Measurements from ENCODE around the gene KCNG2.

The KCNG2 gene

GRCh38 chr18:79852561-79853302 lies 55.0 kb downstream of the KCNG2 start:
- Histone ChIP-seq H3K4me1 (ENCODE audit: control insufficient read depth, insufficient read depth, low read length, poor library complexity, severe bottlenecking) (no peaks in the 10 kb centered on the region), H3K4me3 (ENCODE audit: insufficient read depth, low read depth, low read length, poor library complexity, severe bottlenecking) (no peak overlapping the region), H3K9me3 (ENCODE audit: control insufficient read depth, low read length) (no peaks in the 10 kb centered on the region), H3K27ac (ENCODE audit: insufficient read depth, low read length, poor library complexity, severe bottlenecking) (no peak overlapping the region), H3K27me3 (replicated peaks; ENCODE audit: control insufficient read depth, insufficient read depth, low read length, poor library complexity, severe bottlenecking) (no peaks in the 10 kb centered on the region), H3K36me3 (ENCODE audit: control insufficient read depth, insufficient read depth, low read length) (no peaks in the 10 kb centered on the region)
- DNase-seq = no peak

GRCh38 chr18:79853303-79853992 lies 55.7 kb downstream of the KCNG2 start:
- no peak for DNase-seq
- Histone ChIP-seq H3K27ac (ENCODE audit: insufficient read depth, low read length, poor library complexity, severe bottlenecking) (no peak overlapping the region), H3K27me3 (replicated peaks; ENCODE audit: control insufficient read depth, insufficient read depth, low read length, poor library complexity, severe bottlenecking) (no peaks in the 10 kb centered on the region), H3K9me3 (ENCODE audit: control insufficient read depth, low read length) (no peaks in the 10 kb centered on the region), H3K36me3 (ENCODE audit: control insufficient read depth, insufficient read depth, low read length) (no peaks in the 10 kb centered on the region), H3K4me3 (ENCODE audit: insufficient read depth, low read depth, low read length, poor library complexity, severe bottlenecking) (no peak overlapping the region), H3K4me1 (ENCODE audit: control insufficient read depth, insufficient read depth, low read length, poor library complexity, severe bottlenecking) (no peaks in the 10 kb centered on the region)

- DNase-seq = no peak
- no peak overlapping the region for H3K4me3 ChIP-seq (ENCODE audit: insufficient read depth, low read depth, low read length, poor library complexity, severe bottlenecking)
- no peaks in the 10 kb centered on the region for H3K9me3 ChIP-seq (ENCODE audit: control insufficient read depth, low read length)
- H3K27me3 ChIP-seq (replicated peaks; ENCODE audit: control insufficient read depth, insufficient read depth, low read length, poor library complexity, severe bottlenecking) = no peaks in the 10 kb centered on the region
- H3K36me3 ChIP-seq (ENCODE audit: control insufficient read depth, insufficient read depth, low read length) = no peaks in the 10 kb centered on the region
- no peaks in the 10 kb centered on the region for H3K4me1 ChIP-seq (ENCODE audit: control insufficient read depth, insufficient read depth, low read length, poor library complexity, severe bottlenecking)
- no peak overlapping the region for H3K27ac ChIP-seq (ENCODE audit: insufficient read depth, low read length, poor library complexity, severe bottlenecking)
Observed at GRCh38 chr18:79853993-79854364, 56.2 kb downstream of the KCNG2 start.

GRCh38 chr18:79855147-79855933 lies 57.6 kb downstream of the KCNG2 start:
- DNase-seq = no peak
- H3K36me3 ChIP-seq (ENCODE audit: control insufficient read depth, insufficient read depth, low read length) = no peaks in the 10 kb centered on the region
- H3K4me1 ChIP-seq (ENCODE audit: control insufficient read depth, insufficient read depth, low read length, poor library complexity, severe bottlenecking) = no peaks in the 10 kb centered on the region
- H3K4me3 ChIP-seq (ENCODE audit: insufficient read depth, low read depth, low read length, poor library complexity, severe bottlenecking) = no peak overlapping the region
- H3K27me3 ChIP-seq (replicated peaks; ENCODE audit: control insufficient read depth, insufficient read depth, low read length, poor library complexity, severe bottlenecking) = no peaks in the 10 kb centered on the region
- no peak overlapping the region for H3K27ac ChIP-seq (ENCODE audit: insufficient read depth, low read length, poor library complexity, severe bottlenecking)
- H3K9me3 ChIP-seq (ENCODE audit: control insufficient read depth, low read length) = no peaks in the 10 kb centered on the region

GRCh38 chr18:79856119-79857007 lies 58.6 kb downstream of the KCNG2 start:
- H3K36me3 ChIP-seq (ENCODE audit: control insufficient read depth, insufficient read depth, low read length) = no peaks in the 10 kb centered on the region
- no peaks in the 10 kb centered on the region for H3K27me3 ChIP-seq (replicated peaks; ENCODE audit: control insufficient read depth, insufficient read depth, low read length, poor library complexity, severe bottlenecking)
- no peak overlapping the region for H3K27ac ChIP-seq (ENCODE audit: insufficient read depth, low read length, poor library complexity, severe bottlenecking)
- H3K4me1 ChIP-seq (ENCODE audit: control insufficient read depth, insufficient read depth, low read length, poor library complexity, severe bottlenecking) = no peaks in the 10 kb centered on the region
- no peak overlapping the region for H3K4me3 ChIP-seq (ENCODE audit: insufficient read depth, low read depth, low read length, poor library complexity, severe bottlenecking)
- no peaks in the 10 kb centered on the region for H3K9me3 ChIP-seq (ENCODE audit: control insufficient read depth, low read length)
- DNase-seq = no peak

GRCh38 chr18:79857082-79857671 lies 59.4 kb downstream of the KCNG2 start:
- Histone ChIP-seq H3K9me3 (ENCODE audit: control insufficient read depth, low read length) (peaks cover 3% of the 10 kb centered on the region), H3K27me3 (replicated peaks; ENCODE audit: control insufficient read depth, insufficient read depth, low read length, poor library complexity, severe bottlenecking) (no peaks in the 10 kb centered on the region), H3K36me3 (ENCODE audit: control insufficient read depth, insufficient read depth, low read length) (no peaks in the 10 kb centered on the region), H3K4me3 (ENCODE audit: insufficient read depth, low read depth, low read length, poor library complexity, severe bottlenecking) (no peak overlapping the region), H3K4me1 (ENCODE audit: control insufficient read depth, insufficient read depth, low read length, poor library complexity, severe bottlenecking) (no peaks in the 10 kb centered on the region), H3K27ac (ENCODE audit: insufficient read depth, low read length, poor library complexity, severe bottlenecking) (no peak overlapping the region)
- no peak for DNase-seq

- Histone ChIP-seq H3K27me3 (replicated peaks; ENCODE audit: control insufficient read depth, insufficient read depth, low read length, poor library complexity, severe bottlenecking) (no peaks in the 10 kb centered on the region), H3K27ac (ENCODE audit: insufficient read depth, low read length, poor library complexity, severe bottlenecking) (no peak overlapping the region), H3K9me3 (ENCODE audit: control insufficient read depth, low read length) (peaks cover 3% of the 10 kb centered on the region), H3K4me1 (ENCODE audit: control insufficient read depth, insufficient read depth, low read length, poor library complexity, severe bottlenecking) (no peaks in the 10 kb centered on the region), H3K36me3 (ENCODE audit: control insufficient read depth, insufficient read depth, low read length) (no peaks in the 10 kb centered on the region), H3K4me3 (ENCODE audit: insufficient read depth, low read depth, low read length, poor library complexity, severe bottlenecking) (no peak overlapping the region)
- no peak for DNase-seq
Observed at GRCh38 chr18:79859314-79859713, 61.6 kb downstream of the KCNG2 start.

- Histone ChIP-seq H3K27me3 (replicated peaks; ENCODE audit: control insufficient read depth, insufficient read depth, low read length, poor library complexity, severe bottlenecking) (no peaks in the 10 kb centered on the region), H3K4me3 (ENCODE audit: insufficient read depth, low read depth, low read length, poor library complexity, severe bottlenecking) (no peak overlapping the region), H3K36me3 (ENCODE audit: control insufficient read depth, insufficient read depth, low read length) (no peaks in the 10 kb centered on the region), H3K9me3 (ENCODE audit: control insufficient read depth, low read length) (peaks cover 3% of the 10 kb centered on the region), H3K27ac (ENCODE audit: insufficient read depth, low read length, poor library complexity, severe bottlenecking) (no peak overlapping the region), H3K4me1 (ENCODE audit: control insufficient read depth, insufficient read depth, low read length, poor library complexity, severe bottlenecking) (no peaks in the 10 kb centered on the region)
- no peak for DNase-seq
Observed at GRCh38 chr18:79861687-79862086, 63.9 kb downstream of the KCNG2 start.

GRCh38 chr18:79862562-79862961 lies 64.8 kb downstream of the KCNG2 start:
- H3K27me3 ChIP-seq (replicated peaks; ENCODE audit: control insufficient read depth, insufficient read depth, low read length, poor library complexity, severe bottlenecking) = no peaks in the 10 kb centered on the region
- peaks cover 3% of the 10 kb centered on the region for H3K9me3 ChIP-seq (ENCODE audit: control insufficient read depth, low read length)
- H3K36me3 ChIP-seq (ENCODE audit: control insufficient read depth, insufficient read depth, low read length) = no peaks in the 10 kb centered on the region
- H3K27ac ChIP-seq (ENCODE audit: insufficient read depth, low read length, poor library complexity, severe bottlenecking) = no peak overlapping the region
- no peak for DNase-seq
- H3K4me3 ChIP-seq (ENCODE audit: insufficient read depth, low read depth, low read length, poor library complexity, severe bottlenecking) = no peak overlapping the region
- no peaks in the 10 kb centered on the region for H3K4me1 ChIP-seq (ENCODE audit: control insufficient read depth, insufficient read depth, low read length, poor library complexity, severe bottlenecking)

Data from effector memory CD4-positive, alpha-beta T cell (primary cell).